ENCODE measurements around the gene TBX19. TPM values are rescaled to one million over a fixed set of nuclear protein-coding genes. Genes with fewer than 3 reads are reported as not detected.

Gene TBX19
- total and polyA plus RNA-seq, 2 of the 4 experiments (the other 2 are of a cell fraction): 0.18 to 0.89 TPM

DNA sequence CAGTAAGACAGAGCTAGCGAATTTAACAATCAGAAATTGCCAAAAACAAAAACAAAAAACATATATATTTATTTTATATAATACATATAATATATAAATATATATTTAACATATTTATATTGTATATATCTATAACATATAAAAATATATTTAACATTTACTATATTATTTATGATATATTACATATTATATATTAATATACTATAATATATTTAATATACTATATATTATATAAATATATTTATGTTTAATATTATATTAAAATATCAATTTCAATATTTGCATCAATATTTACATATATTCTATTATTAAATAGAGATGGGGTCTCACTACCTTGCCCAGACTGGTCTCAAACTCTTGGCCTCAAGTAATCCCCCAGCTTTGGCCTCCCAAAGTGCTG is 50.9 kb downstream of the TBX19 start:
- POLR2A ChIA-PET (ENCODE audit: unreplicated experiment): interaction anchor here (0.6 kb wide), 1 partner anchor 983 kb away, joined by 3 read pairs; no protein-coding TSS in a partner anchor
- in situ Hi-C loops (cut with MboI; ENCODE audit: low sequenced_read_pairs): loop anchor here (25.0 kb wide), 1 partner anchor 1031 kb away; the partner anchor contains the start of genes BLZF1 and NME7
- Histone ChIP-seq H3K4me2 (ENCODE audit: low read depth, low read length) (no peak overlapping the region), H4K91ac (ENCODE audit: insufficient read depth, low read depth, low read length) (no peak overlapping the region), H4K8ac (ENCODE audit: low read depth in 2 of 2, low read length in 2 of 2) (no peak overlapping the region), H2BK5ac (ENCODE audit: low read depth, low read length, poor library complexity, severe bottlenecking) (no peak overlapping the region), H3K23ac (ENCODE audit: low read depth, low read length) (no peak overlapping the region), H2BK20ac (ENCODE audit: low read depth, low read length) (no peak overlapping the region), H2BK15ac (ENCODE audit: low read depth, low read length) (no peak overlapping the region), H3K14ac (replicated peaks; ENCODE audit: low read depth, low read length) (no peak overlapping the region), H3K4ac (ENCODE audit: low read depth, low read length) (no peak overlapping the region), H3K27ac (ENCODE audit: insufficient read depth, low read length) (no peak overlapping the region), H2AK9ac (replicated peaks; ENCODE audit: low read depth, low read length, poor library complexity) (no peak overlapping the region), H3K9me3 (ENCODE audit: control insufficient read depth, insufficient read depth, low read length) (no peaks in the 10 kb centered on the region), H2AFZ (replicated peaks; ENCODE audit: low read length, poor library complexity) (no peak overlapping the region), H3K36me3 (ENCODE audit: control insufficient read depth, insufficient read depth, low read length) (no peaks in the 10 kb centered on the region), H4K5ac (ENCODE audit: low read depth, low read length) (no peak overlapping the region), H3K79me1 (ENCODE audit: low read depth in 1 of 2, low read length in 2 of 2) (no peaks in the 10 kb centered on the region), H3K18ac (ENCODE audit: low read depth, low read length) (no peak overlapping the region), H3K4me1 (ENCODE audit: control insufficient read depth, insufficient read depth, low read length) (no peaks in the 10 kb centered on the region), H3K56ac (ENCODE audit: extremely low read depth, insufficient read depth, low read length) (no peak overlapping the region), H2BK120ac (ENCODE audit: low read depth, low read length) (no peak overlapping the region), H3K9ac (ENCODE audit: low read depth, low read length) (no peak overlapping the region), H3K4me3 (ENCODE audit: insufficient read depth, low read depth, low read length) (no peak overlapping the region), H3K27me3 (ENCODE audit: control insufficient read depth, insufficient read depth, low read length) (no peaks in the 10 kb centered on the region; the same call in 1 of the 2 replicates), H4K20me1 (ENCODE audit: insufficient read depth, low read length) (no peaks in the 10 kb centered on the region), H3K9me1 (ENCODE audit: insufficient read depth, low read length) (no peaks in the 10 kb centered on the region), H2AK5ac (ENCODE audit: low read depth, low read length) (no peak overlapping the region)
- no CpG with 5 or more reads among the region's 1 CpG for WGBS, 2 experiments (ENCODE audit: extremely low coverage in 2 of 2, insufficient read length in 1 of 2)
- intact Hi-C loops (cut with micrococcal nuclease): no loop called here
- dilution Hi-C loops (cut with HindIII; ENCODE audit: low sequenced_read_pairs, unreplicated experiment): no loop called here
- DNase-seq (no peak), ATAC-seq (ENCODE audit: low read depth) (no peak)
- TF ChIP-seq MAFK (IDR thresholded peaks at IDR 0.05; ENCODE audit: low read depth, low read length) (no peak), RCOR1 (IDR thresholded peaks at IDR 0.05; ENCODE audit: insufficient replicate concordance, low read length) (no peak), FOS (IDR thresholded peaks at IDR 0.05; ENCODE audit: low read depth, low read length) (no peak), NFE2L2 (IDR thresholded peaks at IDR 0.05; ENCODE audit: low read depth, low read length) (no peak)
- TF ChIP-seq, protein P1, sequence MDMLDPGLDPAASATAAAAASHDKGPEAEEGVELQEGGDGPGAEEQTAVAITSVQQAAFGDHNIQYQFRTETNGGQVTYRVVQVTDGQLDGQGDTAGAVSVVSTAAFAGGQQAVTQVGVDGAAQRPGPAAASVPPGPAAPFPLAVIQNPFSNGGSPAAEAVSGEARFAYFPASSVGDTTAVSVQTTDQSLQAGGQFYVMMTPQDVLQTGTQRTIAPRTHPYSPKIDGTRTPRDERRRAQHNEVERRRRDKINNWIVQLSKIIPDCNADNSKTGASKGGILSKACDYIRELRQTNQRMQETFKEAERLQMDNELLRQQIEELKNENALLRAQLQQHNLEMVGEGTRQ (IDR thresholded peaks at IDR 0.05; ENCODE audit: low read depth, low read length): no peak
- no TSS peak for BruUV-seq (replicated peaks)
- CTCF ChIA-PET: interaction anchor here (1.2 kb wide), 1 partner anchor 11 kb away, joined by 8 read pairs; no protein-coding TSS in a partner anchor
